RPMI7951 (cell line): ENCODE data around the gene SPG21. TPM values are rescaled to one million over a fixed set of nuclear protein-coding genes. Genes with fewer than 3 reads are reported as not detected.
"Not testable (repeated sequence)": the region's sequence is repeated elsewhere in the genome, so short reads cannot be mapped to it uniquely, and the experiment has no call there.

Experiments used
- DNase-seq: peaks from one replicate; pipeline ENCODE4 v3.0.0-alpha.2; 2012; ENCODE audit warnings: low read depth
- total RNA-seq: library from RNA; depleted of rRNA; stranded (reverse); fragments of >200 nt; shearing (Covaris generic); gene quantifications from 2 replicates; pipeline ENCODE4 v1.2.3, GENCODE V29; 2014; rRNA removed

The SPG21 gene, protein sequence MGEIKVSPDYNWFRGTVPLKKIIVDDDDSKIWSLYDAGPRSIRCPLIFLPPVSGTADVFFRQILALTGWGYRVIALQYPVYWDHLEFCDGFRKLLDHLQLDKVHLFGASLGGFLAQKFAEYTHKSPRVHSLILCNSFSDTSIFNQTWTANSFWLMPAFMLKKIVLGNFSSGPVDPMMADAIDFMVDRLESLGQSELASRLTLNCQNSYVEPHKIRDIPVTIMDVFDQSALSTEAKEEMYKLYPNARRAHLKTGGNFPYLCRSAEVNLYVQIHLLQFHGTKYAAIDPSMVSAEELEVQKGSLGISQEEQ
- 80.7 and 94.9 TPM in 2 replicates for total RNA-seq

DNA sequence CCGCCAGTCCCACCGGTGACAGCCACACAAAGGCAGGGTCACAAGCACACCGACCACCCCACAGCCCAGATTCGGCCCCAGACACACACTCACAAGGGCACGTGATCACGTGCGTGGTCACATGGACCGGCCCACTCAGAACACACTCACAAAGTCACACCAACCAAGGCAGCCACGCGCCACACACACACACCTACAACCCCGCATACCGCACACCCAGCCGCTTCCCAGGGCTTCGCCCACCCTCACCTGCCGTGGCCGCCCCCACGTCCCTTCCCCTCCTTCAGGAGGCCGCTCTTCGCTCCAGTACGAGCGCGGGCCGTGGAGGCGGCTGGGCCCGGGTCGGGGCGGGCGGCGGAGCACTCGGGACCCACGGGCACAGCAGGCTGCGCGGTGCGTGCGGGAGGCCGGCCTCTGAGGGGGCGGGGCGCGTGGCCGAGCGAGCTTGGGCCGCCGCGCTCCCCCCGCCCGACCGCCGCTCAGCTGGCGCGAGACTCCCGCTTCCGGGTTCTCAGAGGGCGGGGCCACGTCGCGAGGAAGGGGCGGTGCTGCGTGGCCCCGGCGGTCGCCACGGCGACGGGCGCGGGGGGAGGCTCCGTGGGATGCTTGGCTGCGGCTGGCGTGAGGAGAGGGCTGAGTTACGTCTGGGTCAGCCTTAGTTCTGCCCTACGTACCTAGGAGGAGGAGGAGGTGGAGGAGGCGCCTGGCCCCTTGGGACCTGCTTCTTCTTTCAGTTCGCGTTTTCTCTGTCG lies at the start of gene SPG21:
Gene SPG21, minus strand, starts transcription at position 499 of the 752 bp plus-strand sequence. CDS start 6,345 bp downstream, outside the sequence.
- DNase-seq = peak; percentile 93

DNA sequence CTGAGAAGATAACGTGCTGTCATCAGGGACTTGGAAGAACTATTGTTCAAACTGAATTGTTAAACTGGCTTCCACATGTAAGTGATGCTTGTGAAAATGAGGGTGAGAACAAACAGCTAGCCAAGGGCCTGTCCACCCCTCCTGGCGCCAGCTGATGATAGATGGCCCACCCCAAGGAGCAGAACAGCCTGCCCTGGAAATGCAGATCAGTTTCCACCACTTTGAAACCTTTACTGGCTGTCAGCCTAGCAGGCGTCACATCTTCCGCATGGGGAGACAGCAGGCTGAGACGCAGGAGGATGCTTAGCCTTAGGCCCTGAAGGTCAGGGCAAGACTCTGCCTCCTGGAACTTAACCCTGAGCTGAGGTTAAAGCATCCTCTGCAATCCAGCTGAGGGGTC lies 49.1 kb upstream of the SPG21 start:
- DNase-seq = no peak

DNA sequence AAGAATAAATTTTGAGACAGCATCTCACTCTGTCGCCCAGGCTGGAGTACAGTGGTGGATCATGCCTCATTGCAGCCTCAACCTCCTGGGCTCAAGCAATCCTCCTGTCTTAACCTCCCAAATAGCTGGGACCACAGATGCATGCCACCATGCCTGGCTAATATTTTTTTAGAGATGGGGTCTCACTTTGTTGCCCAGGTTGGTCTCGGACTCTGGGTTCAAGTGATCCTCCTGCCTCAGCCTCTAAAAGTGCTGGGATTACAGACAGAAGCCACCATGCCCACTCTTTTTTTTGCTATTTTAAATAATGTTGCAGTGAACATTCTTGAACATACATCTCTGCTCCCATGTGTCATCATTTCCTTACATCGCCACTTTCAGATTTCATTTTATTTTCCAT lies 48.7 kb upstream of the SPG21 start:
- no peak for DNase-seq

DNA sequence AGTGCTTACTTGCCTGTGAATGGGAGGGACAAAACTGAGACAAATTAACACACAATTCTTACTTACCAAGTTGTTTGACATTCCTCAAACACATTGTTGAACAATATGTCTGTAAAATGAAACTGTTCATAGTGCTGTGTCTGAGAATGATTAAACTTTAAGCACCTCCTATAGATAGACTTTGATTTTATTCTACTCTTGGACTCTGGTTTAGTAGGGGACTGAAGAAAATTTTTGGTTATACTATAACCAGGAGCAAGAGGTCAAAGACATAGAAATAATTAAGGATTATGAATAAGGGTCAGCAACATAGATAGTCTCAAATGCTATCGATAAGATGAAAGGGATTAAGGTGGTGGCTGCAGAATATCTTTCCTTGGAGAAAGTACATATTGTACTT lies 47.6 kb upstream of the SPG21 start:
- DNase-seq = no peak

DNA sequence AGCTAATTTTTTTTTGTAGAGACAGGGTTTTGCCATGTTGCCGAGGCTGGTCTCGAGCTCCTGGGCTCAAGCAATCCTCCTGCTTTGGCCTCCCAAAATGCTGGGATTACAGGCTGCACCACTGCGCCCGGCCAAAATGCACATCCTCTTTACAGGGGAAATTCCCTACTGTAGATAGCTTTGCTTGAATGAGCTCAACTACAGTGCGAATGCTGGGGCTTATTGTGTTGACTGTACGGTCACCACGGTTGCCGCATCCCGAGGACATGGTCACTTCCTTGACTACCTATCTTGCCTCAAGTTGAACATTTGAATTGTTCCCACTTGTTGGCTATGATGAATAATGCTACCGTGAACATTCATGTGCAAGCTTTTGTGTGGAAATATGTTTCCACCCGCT lies 45.0 kb upstream of the SPG21 start:
- no peak for DNase-seq

DNA sequence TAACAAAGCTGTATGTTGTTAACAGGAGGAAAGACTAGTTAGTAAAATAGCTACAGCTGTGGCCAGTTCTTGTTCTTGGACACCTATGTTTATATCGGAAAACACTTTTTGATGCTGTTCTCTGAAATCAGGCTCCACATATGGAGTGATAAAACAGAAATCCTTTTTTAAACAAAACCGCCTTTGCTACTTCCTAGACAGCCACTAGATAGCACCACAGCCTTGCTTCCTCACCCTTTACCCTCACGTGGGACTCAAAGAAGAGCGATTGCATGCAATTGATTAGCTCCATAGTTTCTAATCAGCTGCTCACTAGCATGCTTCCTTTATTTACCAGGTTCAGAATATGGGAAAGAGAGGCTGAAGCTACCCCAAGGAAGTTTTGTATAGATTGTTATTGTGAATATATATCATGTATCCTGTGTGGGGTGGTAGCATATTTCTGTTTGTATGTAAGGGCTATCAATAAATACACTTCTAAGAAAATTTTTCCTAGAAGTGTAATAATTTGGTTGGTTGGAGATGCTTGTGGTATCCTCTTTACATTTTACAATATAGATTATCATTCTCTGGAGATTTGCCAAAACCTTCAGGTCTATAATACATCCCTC lies 44.0 kb upstream of the SPG21 start:
- peak; percentile 53 for DNase-seq

DNA sequence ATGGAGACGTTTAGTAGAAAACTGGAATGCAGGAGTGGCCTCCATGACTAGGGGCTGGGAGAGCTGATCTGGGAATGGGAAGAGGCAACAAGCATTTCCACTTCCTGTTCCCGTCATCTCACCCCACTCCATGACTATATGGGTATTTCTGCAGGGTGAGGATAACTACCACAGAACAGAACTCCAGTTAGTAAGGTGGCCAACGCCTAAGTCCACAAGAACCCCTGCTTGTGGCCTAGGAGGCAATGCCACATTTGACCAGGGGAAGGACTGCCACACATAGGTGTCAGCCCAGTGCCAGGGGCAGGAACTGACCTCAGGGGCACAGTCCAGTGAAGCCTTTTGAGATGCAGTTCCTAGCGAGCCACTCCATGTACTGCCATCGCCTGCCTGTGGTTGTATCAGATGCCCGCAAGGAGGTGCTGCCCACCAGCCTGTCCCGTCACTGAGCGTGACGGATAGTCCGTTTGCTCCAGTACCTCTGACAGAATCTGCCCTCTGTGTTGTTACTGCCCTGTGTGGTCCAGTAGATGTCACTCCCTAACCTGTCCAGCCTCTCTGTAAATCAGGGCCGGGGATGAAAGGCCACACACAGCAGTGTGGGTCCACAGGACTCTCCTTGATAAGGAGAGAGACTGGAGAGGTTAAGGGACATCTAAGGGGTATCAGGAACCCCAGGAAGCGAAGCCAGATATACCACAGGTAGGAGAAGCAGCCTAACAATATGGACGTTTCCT lies 43.3 kb upstream of the SPG21 start:
- DNase-seq = peak; percentile 60

DNA sequence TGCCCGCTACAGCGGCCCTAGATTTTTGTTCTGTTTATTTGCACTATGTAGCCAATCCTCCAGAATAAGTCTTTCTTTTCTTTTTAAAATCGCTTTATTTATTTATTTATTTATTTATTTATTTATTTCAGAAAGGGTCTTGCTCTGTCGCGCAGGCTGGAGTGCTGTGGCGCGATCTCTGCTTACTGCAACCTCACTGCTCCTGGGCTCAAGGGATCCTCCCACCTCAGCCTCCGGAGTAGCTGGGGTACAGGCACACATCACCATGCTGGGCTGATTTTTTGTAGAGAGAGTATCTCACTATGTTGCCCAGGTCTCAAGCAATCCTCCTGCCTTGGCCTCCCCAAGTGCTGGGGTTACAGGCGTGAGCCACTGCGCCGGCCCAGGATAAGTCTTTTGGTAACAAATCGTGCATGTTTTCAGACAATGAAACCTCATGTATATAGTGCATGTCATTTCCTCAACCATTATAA lies 40.1 kb upstream of the SPG21 start:
- DNase-seq = no peak

DNA sequence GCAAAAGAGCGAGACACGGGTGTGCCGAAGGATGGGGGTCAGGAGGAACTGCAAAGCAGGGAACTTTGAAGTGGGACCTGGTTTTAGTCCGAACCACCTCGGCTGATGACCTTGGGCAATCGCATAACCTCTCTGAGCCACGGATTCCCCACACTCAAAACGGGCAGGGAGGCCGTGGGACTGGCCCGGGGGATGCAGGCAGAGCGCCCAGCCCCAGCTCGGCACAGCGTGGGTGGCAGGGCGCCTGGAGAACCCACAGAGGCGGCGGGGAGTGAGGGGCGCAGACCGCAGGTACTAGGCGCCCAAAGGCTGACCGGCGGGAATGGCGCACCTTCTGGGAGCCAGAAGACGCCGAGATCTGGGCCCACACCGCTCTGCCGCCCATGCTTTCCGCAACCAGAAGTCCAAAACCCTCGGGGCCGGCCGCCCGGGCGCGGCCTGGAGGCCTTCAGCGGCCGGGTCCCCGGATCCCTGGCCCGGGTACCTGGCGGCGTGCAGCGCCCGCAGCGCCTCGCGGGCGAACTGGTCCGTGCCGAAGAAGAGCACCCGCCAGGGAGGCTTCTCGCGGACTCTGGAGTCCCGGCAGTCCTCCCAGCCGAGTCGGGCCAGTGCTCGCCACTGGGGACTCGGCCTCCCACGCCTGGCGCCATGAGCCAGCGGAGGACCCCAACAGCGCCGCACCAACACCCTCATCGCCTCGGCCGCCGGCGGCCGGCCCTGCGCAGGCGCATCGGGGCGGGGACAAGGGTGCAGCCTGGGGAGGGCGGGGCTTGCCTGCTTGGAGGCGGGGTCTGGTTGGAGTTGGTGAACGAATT lies 39.4 kb upstream of the SPG21 start, which contains the start of gene MTFMT:
Gene MTFMT, minus strand, starts transcription at position 719 of the 815 bp plus-strand sequence. Its CDS starts 26 bp downstream, at position 693.
- DNase-seq = peak; percentile 78

DNA sequence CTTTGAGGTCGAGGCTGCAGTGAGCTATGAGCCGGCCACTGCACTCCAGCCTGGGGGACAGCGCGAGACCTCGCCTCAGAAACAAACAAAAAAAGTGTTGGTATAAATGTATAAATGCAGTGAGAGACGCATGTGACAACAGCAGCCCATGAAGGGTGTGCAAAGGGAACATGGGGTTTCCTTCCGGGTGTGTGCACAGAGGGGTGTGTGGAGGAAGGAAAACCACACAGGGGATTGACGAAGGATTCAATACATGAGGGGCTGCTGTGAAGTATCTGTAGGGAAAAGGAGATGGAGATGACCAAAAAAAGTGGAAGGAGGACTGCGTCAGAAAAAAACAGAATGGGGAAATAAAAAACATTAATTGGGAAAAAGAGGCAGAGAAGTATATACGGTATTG lies 38.6 kb upstream of the SPG21 start:
- no peak for DNase-seq

DNA sequence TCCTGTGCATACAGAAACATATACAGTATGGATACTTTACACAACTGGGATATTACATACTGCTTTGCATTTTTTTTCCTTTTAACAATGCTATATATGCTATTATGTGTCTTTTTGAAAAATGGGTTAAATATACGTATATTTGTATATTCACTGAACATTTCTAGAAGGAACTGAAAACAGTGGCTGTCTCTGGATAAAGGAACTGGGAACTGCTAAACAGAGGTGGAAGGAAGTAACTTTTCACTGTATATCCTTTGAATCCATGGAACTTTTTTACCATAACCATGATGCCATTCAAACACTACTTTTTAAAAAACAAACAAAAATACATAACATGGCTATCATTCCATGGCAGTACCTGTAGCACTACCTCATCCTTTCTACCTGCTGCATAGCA lies 37.9 kb upstream of the SPG21 start:
- DNase-seq = no peak

DNA sequence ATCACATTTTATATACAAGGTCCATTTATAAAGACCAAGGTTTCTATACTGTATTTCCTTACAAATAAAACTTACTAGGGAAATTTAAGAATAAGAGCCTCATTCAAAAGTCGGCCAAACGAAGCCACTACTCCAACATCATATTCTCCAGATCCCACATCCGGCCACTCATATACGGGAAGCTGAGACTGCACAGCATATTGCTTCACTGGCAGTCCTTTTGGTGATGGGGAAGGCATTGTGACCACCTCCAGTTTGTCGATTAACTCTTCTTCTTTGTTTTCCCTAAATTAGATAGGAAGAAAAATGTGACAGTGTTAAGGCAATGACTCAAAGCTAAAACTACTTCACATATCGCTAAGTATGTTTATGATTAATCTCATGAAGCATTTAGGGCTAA lies 37.0 kb upstream of the SPG21 start:
- DNase-seq = peak; percentile 28

DNA sequence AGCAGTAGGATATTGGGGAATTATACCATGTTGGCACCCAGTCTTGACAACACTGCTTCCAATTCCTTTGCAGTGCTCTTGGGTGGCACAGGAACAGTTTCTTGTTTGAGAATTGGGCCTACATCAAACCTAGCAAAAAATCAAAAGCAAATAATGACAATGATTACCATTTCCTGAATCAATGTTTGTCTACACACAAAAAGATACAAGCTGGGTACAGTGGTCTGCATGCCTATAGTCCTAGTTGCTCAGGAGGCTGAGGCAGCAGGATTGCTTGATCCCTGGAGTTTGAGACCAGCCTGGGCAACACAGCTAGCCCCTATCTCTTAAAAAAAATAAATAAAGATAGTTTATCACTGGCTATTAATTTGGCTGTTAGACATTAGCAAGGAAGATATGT lies 31.8 kb upstream of the SPG21 start:
- no peak for DNase-seq

DNA sequence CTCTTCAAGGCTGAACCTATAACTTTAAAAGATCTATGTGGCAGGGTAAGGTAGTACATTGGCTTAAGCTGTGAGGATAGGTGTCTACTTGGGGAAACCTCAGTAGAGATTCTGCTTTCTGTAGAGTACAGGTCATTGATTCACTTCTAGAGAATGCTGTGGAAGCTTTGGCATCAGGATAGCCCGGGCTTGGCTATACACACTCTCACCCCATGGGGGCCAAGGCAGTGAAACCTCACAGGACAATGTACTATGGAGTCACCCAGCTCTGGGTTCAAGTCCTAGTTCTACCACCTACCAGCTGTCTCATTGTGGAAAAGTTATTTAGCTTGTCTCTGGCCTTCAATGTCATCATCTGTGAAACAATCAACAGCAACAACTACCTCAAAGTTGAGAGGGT lies 30.7 kb upstream of the SPG21 start:
- no peak for DNase-seq

DNA sequence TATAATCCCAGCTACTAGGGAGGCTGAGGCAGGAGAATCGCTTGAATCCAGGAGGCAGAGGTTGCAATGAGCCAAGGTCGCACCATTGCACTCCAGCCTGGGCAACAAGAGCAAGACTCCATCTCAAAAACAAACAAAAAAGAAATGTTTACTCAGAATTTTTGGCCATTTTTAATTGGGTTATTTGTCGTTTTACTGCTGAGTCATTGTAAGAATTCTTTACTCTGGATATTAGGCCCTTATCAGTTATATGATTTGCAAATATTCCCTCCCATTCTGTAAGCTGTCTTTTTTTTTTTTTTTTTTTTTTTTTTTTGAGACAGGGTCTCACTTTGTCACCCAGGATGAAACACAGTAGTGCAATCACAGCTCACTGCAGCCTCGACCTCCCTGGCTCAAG lies 21.5 kb upstream of the SPG21 start:
- DNase-seq = not testable (repeated sequence)

DNA sequence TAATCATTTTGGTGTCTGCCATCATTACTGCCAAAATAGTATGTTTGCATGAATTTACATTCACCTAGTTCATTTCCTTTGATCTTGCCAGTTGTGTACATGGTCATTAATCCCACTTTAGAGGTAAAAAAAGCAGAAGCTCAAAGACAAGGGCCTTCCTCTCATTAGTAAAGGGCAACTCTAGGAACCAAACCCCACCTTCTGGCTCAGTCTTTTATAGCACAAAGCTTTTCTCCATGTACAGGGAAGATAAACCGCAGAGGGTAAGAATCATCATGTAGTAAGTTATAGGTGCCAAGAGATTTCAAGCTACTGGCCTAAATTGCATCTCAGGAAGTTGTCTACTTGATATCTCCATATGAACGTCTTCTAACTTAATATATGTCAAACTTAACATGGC lies 19.3 kb upstream of the SPG21 start:
- no peak for DNase-seq

DNA sequence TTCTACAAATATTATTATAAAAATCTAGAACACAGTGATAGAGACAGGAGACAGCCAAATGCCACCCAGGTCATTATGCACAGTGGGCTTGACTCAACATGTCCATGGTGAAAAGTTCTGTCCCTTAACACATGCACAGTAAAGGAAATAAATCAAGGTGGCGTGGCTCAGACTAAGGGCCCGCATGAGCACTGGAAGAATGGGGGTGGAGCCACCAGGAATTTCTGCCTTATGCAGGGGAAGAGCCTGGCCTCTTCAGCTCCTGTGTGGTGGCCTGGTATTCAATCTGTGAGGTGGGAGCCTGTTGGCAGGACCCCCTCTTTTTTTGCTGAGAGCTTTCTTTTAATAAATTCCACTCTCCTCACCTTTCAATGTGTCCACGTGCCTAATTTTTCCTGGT lies 17.2 kb upstream of the SPG21 start:
- no peak for DNase-seq

DNA sequence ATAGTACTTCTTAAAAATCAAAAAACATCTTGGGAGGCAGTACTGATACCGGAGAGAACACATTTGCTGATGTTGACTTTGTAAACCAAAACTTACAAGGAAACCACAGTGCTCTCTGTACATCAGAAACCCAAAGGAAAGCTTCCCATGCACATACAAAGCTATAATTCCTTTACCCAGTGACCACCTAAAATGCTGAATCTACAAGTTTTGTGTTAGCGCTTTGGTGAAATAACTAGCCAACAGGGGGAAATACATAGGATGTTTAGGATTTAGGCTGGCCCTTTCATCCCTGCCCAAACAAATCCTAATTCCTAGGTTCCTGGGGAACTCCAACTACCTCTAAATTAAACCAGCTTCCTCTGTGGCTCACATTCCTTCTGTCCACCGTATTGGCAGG lies 15.3 kb upstream of the SPG21 start:
- no peak for DNase-seq

DNA sequence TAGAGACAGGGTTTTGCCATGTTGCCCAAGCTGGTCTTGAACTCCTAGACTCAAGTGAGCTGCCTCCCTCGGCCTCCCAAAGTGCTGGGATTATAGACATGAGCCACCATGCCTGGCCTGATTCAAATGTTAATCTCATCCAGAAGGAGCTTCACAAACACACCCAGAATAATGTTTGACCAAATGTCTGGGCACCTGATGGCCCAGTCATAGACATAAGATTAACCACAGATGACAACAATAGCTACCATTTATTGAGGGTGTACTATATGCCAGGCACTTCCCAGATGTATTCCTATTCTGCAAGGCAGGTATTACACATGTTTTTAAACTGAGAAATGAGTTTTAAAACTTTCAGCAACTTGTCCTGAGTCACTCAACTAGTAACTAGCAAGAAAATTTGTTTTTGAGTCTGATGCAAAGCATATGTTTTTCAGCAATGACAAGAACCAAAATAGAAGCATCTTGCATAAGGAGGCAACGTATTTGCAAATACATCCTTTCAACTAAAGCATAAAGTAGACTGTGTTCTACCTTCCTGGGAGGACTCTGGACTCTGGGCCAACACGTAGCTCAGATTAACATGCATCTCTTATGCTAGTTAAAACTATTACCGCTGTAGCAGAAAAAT lies 8.1 kb upstream of the SPG21 start:
- DNase-seq = no peak

DNA sequence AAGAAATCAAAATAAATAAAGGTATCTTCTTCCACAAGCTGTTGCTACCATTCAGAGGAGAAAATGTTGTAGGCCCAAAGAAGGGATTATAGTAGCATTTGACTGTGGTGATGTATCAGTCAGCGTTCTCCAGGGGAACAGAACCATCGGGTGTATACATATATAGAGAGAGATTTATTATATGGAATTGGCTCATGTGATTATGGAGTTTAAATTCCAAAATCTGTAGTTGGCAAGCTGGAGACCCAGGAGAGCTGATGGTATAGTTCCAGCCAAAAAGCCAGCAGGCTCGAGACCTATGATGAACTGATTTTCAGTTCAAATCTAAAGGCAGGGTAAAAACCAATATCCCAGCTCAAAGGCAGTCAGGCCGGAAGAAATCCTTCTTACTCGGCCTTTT lies 7.4 kb upstream of the SPG21 start:
- no peak for DNase-seq

DNA sequence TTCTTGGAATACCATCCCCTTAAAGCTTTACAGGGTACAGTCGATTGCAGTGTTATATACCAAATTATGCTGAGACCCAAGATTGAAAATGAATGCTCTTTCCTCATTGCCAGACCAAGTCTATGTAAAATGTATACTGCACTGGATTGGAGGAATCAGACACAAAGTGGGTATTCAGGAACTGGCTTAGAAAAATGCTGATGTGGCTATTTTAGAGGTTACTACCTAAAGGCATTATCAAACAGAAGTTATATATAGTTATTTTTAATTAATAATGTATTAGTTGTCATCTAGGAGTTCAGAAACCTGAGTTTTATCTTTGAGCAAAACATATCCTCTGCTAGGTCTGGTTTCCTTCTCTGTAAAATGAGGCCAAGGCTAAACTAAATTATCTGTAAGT lies 3.6 kb upstream of the SPG21 start:
- DNase-seq = no peak
